Suppressor macrophage treated with lipopolysaccharide for 4 hours (primary cell): ENCODE measurements around the gene GRK5.

Experiments
- DNase-seq: peaks from one replicate; pipeline ENCODE4 v3.0.0-alpha.2; 2020

The GRK5 gene

DNA sequence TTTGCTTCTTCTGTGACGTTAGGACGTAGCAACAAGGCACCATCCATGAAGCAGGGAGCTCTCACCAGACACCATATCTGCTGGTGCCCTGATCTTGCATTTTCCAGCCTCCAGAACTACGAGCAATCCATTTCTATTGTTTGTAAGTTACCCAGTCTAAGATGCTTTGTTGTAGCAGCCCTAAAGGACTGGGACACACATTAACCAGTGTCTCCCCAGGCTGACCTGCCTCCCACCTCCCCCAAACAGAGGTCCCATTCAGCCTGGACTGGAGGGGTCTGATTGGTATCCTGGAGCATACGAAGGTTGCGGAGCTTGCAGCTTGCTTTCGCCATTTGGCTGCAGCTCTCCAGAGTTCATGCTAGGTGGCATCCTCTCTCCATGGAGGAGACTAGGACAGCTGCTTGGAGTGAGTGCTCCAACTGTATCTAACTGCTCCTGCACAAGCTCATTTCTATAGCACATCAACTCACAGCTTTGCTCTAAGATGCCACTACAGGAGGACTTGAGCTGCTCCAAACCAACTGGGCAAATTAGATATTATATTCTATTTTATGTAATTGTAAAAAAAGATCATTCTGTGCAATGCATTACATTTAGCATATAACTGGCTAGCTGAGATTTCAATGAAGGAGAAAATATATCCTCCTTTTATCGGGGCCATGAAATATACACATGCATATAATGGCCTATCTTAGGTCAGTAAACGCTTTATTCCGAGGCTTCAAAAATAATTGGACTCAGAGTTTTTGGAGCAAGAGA, 8.0 kb upstream of the GRK5 start:
- peak; percentile 71 for DNase-seq

DNA sequence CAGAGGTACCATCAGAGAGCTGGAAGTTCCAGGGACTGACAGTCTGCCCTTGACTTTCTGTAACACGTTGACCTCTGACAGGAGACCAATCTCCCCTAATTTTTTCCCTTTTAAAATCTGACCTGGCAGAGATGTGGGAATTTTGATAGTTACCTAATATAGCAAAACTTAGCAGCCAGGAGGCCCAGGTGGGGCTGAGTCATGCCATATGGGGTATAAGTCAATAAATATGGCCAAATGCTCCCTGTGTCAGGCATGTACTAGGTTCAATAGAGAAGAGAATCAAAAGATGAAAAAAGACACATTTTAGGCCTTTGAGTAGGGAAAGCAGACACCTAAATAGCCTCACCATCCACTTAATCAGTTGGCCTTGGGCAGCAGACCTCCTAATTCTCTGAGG, 6.1 kb upstream of the GRK5 start:
- no peak for DNase-seq

DNA sequence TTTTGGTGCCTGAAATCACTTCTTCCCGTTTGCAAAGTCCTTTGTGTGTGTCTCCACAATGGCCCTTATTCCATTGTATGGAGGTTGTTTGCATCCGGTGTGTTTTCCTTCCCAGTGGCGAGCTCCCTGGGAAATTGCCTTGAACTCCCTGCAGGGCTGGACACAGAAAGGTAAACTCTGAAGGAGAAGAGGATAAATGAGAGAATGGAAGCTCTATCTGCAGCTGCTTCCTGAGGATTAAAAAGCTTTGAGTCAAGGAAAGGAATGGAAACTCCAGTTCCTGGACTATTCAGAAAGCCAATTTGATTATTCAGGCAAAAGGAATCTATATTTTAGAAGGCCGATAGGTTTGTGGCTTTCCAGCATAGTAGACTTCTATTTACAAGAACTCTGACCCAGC, 4.4 kb upstream of the GRK5 start:
- DNase-seq, result no peak

DNA sequence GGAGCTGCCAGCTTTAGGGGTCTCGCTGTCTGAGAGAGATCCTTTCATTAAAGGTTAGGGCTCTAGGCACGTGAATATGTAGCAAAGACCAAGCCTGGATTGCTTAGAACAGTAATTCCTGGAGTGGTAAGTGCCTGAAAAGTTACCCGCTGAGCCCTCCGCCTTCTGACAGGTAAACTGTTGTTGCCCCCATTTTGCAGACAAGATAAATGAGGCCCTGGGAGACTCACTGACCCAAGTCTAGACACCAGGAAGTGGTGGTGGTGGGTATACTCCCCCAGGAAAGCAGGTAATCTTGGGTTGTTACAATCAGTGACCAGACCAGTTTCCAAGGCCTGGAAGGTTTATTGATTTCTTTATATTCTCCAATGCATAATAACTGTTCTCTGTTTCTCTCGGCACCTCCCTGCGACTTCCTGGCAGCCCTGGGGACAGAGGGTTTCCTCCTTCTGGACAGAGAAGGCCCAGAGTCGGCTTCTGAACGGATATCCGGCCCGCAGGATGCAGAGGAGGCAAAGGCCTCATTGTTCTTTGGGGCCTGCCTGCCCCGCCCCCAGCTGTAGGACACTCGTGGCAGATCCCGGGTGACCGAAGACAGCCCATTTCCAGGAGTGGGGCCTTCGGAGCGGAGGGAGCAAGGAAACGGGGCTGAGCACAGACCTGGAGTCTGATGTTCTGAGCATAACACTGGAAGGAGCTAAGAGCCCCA, 1.3 kb upstream of the GRK5 start:
- DNase-seq, result peak; percentile 54

DNA sequence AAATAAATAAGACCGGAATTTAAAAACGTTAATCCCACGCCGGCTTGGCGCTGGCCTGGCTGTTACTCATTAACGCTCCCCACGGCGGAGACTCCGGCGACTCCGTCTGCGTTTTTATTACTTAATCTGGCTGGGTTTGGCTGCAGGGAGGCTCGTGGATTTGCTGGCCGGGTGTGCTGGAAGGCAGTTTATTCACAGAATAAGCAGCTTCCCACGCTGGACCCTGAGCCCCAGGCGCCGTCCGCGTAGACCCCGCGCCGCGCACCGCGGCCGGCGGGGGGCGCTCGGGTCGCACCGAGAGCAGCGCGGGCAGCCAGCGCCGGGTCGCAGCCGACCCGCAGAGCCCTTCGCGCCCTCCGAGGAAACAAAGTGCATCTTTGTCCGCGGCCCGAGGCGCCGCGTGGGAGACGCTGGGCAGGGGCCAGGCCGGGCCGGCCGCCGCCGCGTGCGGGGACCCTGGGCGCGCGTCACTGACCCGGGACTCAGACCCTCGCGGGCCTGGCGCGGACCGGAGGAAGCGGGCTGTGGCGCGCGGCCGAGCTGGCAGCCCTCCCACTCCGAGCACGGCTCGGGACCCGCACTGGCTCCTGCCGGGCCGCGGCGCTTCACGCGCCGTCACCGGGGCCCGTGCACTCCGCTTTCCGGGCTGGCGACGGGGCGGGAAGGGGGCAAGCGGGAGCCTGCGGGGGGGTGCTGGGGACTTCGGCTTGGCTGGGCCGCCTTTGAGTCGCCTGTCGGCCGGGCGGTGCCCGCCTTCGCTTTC, 587 bp upstream of the GRK5 start:
- DNase-seq, result peak; percentile 79

DNA sequence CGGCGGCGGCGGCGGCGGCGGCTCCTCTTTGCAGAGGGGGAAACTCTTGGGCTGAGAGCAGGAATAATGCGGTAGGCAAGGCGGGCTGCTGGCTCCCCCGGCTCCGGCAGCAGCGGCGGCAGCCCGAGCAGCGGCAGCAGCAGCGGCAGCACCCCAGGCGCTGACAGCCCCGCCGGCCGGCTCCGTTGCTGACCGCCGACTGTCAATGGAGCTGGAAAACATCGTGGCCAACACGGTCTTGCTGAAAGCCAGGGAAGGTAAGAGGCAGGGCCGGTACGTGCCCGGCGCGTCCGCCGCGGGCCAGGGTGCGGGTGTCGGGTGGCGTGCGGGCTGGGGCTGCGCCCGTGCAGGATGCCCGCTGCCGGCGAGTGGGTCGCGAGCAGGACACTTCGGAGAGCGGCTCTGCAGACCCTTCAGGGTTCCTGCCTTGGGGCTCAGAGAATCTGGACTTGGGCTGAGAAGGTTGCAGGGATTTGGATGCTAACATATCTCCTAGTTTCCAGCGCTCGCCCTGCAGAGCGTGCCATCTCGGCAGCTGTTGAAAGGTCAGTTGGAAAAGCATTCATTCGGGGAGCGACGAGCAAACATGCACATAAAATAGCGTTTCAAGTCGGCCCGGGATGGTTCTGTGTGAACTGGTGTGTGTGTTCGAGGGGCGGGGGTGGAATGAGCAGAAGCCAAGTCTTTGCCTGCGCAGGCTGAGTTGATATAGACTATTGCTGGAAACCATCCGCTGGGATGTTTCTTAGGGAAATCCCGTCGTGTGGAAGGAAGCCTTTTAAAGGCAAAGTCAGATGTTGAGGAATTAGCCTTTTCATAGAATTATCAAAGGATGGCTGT, 562 bp downstream of the GRK5 start:
- peak; percentile 41 for DNase-seq

DNA sequence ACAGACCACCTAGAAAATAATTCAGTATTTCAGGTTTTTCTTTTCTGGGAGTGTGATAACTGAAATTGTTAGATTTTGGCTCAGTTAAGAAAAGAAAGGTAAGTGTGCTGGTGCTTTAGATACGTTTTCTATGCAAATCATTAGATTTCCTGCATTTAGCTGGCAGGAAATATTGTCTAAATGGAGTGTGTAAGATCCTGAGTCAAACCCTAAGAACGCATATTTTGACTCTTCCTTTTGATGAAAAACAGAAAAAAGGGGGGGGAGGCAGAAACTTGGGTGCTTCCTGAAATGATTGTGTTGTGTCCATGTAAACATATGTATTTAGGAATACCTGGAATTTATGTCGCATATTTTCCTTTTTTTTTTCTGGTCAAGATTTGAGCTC, 1.2 kb downstream of the GRK5 start:
- no peak for DNase-seq

DNA sequence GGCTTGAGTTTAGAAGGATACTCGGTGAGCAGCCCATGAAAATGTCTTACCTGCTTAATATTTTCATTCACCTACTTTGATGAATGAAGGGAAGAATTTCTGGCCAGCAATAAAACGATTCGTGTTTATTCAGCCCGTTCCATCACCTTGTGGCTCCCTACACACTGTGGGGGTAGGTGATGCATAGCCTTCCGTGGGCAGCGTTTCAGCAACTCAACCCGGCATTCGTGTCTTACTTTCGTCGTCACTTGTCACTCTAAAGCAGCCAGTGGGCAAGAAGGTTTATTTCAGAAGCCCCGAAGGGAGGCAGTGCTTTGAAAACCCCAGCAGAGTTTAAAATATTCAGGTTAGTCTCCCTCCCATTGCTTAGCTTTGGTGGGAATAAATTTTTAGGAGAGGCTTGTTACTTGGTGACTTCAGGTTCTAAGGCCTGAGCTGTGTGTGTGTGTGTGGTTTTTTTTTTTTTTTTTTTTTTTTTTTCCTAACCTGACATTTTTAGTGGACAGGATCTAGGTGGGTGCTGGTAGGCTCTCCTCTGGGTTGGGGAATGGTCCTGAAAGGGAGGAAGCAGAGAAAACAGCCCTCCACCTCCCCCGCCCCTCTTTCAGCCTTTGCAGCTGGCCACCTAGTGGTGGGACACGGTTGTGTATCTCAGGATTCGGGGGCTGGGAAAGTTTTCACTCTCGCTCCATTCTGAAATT, 1.8 kb downstream of the GRK5 start:
- DNase-seq, result peak; percentile 64

DNA sequence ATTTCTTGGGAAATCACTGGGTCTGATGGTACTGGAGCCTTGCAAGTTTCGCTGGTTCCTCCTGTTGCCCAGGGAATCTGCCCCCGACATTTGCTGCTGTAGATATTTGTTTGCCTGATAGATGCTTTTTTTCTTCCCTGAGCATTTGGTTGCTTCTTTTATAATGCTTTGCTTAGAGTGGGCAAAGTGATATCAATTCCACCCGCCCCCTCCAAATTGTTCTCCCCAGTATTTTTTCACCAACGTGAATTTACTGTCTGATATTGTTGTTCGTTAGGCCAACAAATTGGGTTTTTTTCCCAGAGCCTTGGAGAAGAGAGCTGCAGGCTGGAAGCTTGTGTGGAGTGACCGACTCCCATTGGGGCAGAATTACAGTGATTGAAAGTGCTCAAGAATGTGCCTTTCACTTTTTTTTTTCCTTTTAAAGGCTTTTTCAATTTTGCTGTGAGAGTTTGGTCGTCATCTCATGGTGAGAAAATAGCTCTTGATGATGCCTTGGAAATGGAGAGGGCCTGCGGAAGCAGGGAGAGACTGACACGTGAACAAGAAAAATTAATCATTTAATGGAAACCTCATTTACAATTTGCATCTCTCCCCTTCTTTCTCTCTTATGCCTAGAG, 2.5 kb downstream of the GRK5 start:
- no peak for DNase-seq

DNA sequence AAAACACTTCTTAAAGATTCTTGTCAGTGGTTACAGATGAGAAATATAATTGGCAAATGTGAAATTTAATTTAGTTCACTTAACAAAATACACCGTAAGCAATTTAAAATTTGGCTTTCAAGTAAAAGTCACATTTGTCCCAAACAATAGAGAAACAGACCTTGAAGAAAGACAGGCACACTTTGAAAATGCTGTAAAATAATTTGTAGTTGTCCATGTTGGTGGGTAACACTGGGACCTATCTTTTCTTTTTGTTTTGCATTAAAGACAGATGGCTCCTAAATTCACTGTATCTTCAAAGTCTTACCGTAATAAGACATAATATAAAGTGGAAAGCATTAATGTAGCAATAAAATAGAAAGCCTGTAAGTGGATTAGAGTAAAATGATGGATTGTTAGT, 3.3 kb downstream of the GRK5 start:
- DNase-seq, result no peak

DNA sequence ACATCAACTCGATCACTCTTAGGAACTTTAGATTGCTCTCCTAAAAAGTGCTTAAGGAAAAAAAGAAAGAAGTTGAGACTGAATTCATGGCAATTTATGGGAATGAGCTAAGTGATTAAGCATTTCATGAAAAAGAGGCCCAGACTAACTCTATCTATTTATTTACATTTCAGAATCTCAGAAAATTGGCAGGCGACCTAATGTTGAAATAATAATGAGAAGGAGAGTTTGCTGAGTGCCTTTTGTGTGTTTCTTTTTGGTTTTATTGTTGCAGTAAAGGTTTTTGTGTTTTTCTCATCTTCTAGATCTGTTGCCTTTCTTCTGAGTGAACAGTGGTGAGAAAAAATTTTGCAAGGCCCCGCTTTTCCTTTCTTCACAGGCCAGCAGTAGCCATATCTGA, 3.8 kb downstream of the GRK5 start:
- DNase-seq, result no peak

DNA sequence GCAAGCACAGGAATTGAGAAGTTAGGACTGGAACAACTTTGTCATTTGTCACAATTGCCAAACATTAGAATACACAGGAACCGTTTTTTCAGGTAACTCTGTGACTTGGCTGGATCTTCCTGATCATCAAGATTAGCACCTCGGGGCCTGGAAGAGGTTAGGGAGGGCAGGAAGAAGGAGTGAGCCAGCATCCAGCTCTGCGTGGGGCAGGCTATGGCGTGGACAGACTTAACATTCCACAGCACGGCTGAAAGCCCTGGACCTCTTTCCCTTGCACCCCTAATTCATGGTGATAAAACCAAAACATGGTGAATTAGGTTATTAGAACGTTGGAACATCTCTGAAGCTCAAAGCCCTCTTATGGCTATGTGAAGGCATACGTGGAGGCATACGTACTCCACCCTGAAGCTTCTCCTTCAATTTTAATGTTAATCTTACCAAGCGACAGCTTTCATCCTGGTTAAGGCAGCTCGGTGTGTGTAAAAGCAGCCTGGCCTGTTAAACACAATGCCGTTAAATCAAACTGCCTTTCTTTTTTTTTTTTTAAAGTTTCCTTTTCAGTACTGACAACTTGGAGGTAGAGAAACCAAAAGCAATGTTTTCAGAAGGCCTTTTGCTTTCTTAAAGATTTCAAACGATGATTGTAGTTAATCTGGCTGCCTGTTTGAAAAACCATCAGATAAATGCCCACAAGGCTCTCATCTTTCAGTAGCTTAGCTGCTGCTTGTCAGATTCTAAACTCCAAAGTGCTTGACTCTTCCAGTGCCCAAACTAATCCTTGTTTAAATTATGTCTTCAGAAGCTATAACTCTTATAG, 4.5 kb downstream of the GRK5 start:
- DNase-seq, result peak; percentile 25

DNA sequence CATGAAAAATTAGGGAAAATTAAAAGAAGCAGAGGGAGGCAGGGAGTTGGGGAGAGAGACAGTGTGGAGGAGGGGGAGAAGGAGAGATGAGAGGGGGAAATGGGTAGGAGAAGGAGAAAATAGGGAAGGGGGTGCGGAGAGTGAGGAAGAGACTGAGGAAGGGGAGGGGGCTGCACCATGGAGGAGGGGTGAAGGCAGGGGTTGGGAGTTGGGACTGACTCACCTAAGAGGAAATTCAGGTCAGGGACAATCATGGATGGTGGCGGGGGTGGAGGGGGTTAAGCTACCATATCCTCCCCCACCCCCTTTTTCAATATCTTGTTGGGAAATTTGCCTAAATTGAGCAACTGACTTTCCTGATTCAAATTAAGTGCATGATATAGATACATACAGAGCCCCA, 8.0 kb downstream of the GRK5 start:
- DNase-seq, result no peak

DNA sequence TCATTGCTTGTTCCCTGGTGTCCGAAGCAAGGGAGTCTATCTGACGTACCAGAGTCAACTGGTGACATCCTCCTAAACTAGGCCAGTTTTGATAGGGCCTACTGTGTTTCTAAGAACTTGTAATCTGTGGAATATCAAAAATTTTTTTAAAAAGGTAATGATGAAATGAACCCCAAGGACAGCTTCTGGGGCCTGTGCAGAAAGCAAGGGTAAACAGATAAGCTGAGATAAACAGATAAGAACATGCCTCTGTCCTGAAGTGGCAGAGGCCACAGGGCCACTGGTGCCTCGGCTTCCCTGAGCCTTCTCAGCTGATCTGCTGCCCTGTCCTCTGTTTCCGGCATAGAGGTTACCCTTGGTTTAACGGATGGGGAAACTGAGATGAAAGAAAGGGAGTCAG, 8.8 kb downstream of the GRK5 start:
- DNase-seq, result no peak

DNA sequence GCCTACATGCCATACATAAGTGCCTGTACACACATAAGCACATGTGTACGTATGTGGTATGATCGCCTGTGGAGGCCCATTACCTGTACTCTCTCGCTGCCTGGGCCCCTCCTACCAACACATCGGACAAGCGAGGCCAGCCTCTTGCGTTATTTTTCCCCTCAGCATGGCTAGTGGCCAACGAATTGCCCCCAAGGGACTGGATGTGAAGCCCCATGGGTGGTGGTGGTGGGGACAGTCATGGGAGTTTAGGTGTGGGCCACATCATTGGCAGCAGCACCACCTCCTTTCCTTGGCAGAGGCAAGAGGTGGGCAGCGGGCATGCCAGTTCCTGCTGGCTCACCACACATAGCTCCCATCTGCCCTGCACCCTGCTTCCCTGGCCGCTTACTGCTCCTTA, 10.0 kb downstream of the GRK5 start:
- no peak for DNase-seq

DNA sequence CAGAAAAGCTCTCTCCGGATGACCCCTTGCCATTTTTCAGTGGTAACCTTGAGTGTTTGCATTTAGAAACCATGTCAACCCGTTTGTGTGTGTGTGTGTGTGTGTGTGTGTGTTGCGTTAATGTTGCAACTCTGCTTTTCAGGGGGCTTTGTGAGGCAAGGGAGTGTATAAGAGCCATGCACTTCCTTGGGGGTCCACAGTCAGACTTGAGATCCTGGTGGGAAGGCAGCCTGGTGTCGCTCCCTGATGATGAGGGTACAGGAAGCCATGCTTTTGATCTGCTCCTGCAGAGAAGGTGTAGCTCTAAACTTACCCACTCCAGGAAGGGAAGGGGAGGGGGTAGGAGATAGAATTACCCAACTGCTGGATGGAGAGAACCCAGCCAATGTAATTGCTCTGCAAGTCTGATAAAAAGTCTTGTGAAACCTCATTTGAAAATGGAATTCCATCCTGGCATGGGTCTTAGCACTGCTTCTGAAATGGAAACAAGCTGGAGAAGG, 10.7 kb downstream of the GRK5 start:
- no peak for DNase-seq

DNA sequence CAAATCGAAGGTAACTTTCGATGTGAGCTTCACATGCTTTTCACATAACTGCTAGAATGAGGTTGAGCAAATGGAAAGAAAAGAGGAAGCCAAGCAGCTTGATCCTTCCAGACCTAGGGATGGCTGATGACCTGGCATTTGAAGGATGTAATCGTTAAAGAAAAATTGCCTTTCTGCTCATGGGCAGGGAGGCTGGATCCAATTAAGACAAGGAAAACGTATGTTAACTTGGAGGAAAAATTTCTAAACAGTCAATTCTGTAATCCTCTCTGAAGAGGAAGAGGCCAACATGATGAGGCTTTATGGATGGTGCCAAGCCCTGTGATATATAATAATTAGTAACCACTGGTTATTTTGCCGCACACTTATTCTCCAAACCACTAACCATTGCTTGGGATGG, 12.5 kb downstream of the GRK5 start:
- no peak for DNase-seq

DNA sequence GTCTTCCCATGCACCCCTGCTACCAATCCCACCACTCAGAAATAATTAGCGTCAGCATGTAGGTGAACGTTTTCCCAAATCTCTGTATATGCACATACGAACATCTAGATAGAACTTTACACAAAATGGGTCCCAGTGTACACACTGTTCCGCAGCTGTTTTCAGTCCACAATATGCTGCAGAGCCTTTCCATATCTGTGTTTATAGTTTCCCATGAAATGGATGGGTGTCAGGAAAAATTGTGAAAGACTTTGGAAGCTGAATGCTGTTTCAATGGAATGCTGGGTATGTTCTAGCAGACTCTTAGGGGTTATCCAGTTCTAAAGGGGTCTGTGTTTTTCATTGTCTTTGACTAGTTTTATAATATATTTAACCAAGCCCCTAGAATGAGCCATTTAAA, 13.8 kb downstream of the GRK5 start:
- no peak for DNase-seq

DNA sequence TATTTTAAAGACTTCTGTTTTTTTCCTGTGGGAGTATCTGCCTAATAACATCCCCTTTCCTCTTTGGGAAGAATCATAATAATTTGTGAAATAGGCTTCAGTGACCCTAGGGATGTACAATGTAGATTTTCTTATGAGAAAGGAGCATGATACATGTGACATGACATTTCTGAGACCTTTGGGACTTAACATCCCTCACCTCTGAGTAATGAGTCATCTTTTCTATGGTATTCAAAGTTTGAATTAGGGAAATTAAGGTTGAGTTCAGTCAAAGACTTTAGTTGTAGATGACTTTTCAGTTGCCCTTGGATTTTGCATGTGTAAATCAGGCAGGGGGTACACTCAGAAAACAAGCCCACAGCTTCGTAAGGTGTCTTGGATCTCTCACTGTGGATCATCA, 14.3 kb downstream of the GRK5 start:
- no peak for DNase-seq

DNA sequence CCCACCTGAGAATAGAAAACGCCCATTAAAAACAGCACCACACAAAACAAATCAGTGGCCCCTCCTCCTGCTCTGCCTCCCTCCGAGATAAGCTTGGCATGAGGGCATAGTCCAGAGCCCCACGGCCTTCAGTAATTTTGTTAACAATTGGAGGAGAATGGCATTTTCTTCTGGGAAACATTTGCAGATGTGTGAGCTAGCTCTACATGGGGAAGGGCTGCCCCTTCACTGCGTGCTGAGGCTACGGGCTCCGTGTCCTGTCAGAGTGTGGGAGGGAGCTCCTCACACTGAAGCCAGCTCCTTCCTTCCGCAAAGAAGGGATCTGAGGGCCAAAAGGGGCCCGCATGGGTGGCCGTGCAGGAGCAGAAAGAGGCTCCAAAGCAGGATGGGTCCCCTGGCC, 15.2 kb downstream of the GRK5 start:
- no peak for DNase-seq

DNA sequence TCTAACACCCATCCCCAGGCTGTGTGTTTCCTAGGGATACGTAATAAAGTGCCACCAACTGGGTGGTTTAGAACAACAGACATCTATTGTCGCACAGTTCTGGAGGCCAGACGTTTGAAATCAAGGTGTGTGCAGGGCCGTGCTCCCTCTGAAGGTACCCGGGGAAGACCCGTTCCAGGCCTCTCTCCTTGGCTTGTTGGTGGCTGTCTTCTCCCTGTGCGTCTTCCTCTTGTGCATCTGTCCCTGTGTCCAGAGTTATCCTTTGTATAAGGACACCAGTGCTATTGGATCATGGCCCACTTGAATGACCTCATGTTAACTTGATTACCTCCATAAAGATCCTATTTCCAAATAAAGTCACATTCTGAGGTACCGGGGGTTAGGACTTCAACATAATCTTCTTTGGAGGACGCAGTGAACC, 15.6 kb downstream of the GRK5 start:
- no peak for DNase-seq
